Thyroid gland (tissue), 4 donors: ENCODE measurements around the gene ABCC3. TPM values are rescaled to one million over a fixed set of nuclear protein-coding genes. Genes with fewer than 3 reads are reported as not detected.

Source experiments
- DNase-seq, 2 donors: peaks; one replicate each; pipeline ENCODE4 v3.0.0-alpha.2; 2019
- H3K27ac ChIP-seq, 3 donors: fragments of 200-600 bp; sonication (generic); 1 replicate in 2 of 3; 2 replicates in 1 of 3; pipeline ENCODE4 v1.5.1; 2016 to 2019; ENCODE audit warnings: mild to moderate bottlenecking in 1 of 3, moderate library complexity in 1 of 3
- H3K27me3 ChIP-seq: fragments of 200-600 bp; sonication (generic); one replicate; pipeline ENCODE4 v1.5.1; 2019
- H3K36me3 ChIP-seq, 2 donors: fragments of 200-600 bp; sonication (generic); one replicate each; pipeline ENCODE4 v1.5.1; 2016 to 2019
- H3K4me1 ChIP-seq, 2 donors: fragments of 200-600 bp; sonication (generic); one replicate each; pipeline ENCODE4 v1.5.1; 2017 to 2019
- H3K4me3 ChIP-seq, 3 donors: fragments of 200-600 bp; sonication (generic); replicated peaks in 1 of 3; 1 replicate in 2 of 3; 2 replicates in 1 of 3; pipeline ENCODE4 v1.5.1; 2016; ENCODE audit warnings: mild to moderate bottlenecking in 1 of 3
- H3K9me3 ChIP-seq: fragments of 200-600 bp; sonication (generic); one replicate; pipeline ENCODE4 v1.5.1; 2017
- POLR2A ChIP-seq, 2 donors: fragments of 450-650 bp; IDR thresholded peaks; one replicate each; pipeline ENCODE4 v1.6.1; 2017; ENCODE audit warnings: antibody characterized with exemption in 2 of 2, mild to moderate bottlenecking in 2 of 2, moderate library complexity in 1 of 2
- WGBS, 2 donors: methylation state at CpG; one replicate each; pipeline ENCODE4 v1.1.5; 2017; 5-methylcytosine and 5-hydroxymethylcytosine counted together
- intact Hi-C: fragments of 100-400 bp; cut with DNase I; formaldehyde crosslinking; loops from one replicate; pipeline ENCODE4 v1.15.1; 2023
- total RNA-seq, 4 donors: library from RNA; depleted of rRNA; stranded (reverse); fragments of >200 nt; gene quantifications; one replicate each; pipeline ENCODE4 v1.2.3, GENCODE V29; 2016
- TF ChIP-seq, protein P1 (sequence below), 6 experiments: fragments of 200-600 bp in 3 of 6; fragments of 450-650 bp in 3 of 6; sonication (generic) in 3 of 6; IDR thresholded peaks; one replicate each; pipeline ENCODE4 v1.5.1; 2016 to 2019; ENCODE audit warnings: antibody characterized with exemption in 6 of 6, mild to moderate bottlenecking in 2 of 6, inconsistent platforms in 1 of 6, moderate library complexity in 1 of 6

The ABCC3 gene
- total RNA-seq, 4 donors from 2014 or later, result 51.0 to 189 (median 131) TPM

DNA sequence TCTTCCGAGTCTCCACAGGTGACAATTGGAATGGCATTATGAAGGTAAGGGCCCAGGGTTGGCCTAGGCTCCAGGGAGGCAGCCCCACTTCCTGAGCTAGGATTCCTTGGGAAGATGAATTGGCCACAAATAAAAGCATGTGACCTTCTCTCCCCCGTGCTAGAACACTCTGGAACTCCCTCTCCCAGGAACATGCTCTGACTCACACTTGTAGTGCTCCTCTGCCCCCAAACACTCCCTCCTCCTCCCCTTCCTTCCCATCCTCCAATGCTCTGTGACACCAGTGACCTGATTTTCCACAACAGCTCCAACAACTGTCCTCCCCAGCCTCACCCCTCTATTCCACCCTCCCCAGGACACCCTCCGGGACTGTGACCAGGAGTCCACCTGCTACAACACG is 16.4 kb upstream of the ABCC3 start:
- no peaks in the 10 kb centered on the region for H3K9me3 ChIP-seq
- H3K4me1 ChIP-seq, result peaks cover 0 to 7% of the 10 kb centered on the region in 2 donors
- H3K4me3 ChIP-seq, result no peak overlapping the region
- no peaks in the 10 kb centered on the region for H3K27me3 ChIP-seq
- intact Hi-C loops, result no loop called here
- TF ChIP-seq POLR2A (IDR thresholded peaks at IDR 0.05), result no peak
- TF ChIP-seq, protein P1, sequence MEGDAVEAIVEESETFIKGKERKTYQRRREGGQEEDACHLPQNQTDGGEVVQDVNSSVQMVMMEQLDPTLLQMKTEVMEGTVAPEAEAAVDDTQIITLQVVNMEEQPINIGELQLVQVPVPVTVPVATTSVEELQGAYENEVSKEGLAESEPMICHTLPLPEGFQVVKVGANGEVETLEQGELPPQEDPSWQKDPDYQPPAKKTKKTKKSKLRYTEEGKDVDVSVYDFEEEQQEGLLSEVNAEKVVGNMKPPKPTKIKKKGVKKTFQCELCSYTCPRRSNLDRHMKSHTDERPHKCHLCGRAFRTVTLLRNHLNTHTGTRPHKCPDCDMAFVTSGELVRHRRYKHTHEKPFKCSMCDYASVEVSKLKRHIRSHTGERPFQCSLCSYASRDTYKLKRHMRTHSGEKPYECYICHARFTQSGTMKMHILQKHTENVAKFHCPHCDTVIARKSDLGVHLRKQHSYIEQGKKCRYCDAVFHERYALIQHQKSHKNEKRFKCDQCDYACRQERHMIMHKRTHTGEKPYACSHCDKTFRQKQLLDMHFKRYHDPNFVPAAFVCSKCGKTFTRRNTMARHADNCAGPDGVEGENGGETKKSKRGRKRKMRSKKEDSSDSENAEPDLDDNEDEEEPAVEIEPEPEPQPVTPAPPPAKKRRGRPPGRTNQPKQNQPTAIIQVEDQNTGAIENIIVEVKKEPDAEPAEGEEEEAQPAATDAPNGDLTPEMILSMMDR (IDR thresholded peaks at IDR 0.05), result no peak
- no peak for DNase-seq
- no peaks in the 10 kb centered on the region for H3K36me3 ChIP-seq
- H3K27ac ChIP-seq, result no peak overlapping the region
- 72 to 86% methylated on average over 4 of the region's 4 CpGs for WGBS, 2 donors

DNA sequence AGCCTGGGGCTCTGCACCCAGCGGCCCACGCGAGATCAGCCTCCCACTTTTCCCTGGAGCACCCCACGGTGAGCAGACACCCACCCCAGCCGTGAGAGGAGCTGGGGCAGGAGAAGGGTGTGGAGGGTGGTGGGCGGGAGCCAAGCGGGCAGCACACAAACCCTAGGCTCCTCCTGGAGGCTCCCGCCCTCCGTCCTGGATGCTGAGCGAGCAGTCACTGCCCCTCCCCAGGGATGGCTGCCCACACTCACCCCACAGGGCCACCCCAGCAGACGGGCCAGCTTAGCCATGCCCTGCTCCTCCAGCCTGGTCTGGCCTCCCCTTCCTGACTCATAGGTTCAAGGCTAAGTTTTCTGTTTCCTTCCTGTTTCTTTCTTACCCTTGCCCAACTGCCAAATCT is 15.7 kb upstream of the ABCC3 start:
- Histone ChIP-seq H3K9me3 (no peaks in the 10 kb centered on the region), H3K36me3 (no peaks in the 10 kb centered on the region), H3K27me3 (no peaks in the 10 kb centered on the region), H3K4me1 (peaks cover 0 to under 1% of the 10 kb centered on the region in 2 donors), H3K27ac (no peak overlapping the region), H3K4me3 (no peak overlapping the region)
- WGBS, 2 donors, result 88 to 93% methylated on average over 5 to 8 of the region's 11 CpGs
- intact Hi-C loops, result no loop called here
- TF ChIP-seq, protein P1 (IDR thresholded peaks at IDR 0.05), result no peak
- TF ChIP-seq POLR2A (IDR thresholded peaks at IDR 0.05), result no peak
- no peak for DNase-seq

DNA sequence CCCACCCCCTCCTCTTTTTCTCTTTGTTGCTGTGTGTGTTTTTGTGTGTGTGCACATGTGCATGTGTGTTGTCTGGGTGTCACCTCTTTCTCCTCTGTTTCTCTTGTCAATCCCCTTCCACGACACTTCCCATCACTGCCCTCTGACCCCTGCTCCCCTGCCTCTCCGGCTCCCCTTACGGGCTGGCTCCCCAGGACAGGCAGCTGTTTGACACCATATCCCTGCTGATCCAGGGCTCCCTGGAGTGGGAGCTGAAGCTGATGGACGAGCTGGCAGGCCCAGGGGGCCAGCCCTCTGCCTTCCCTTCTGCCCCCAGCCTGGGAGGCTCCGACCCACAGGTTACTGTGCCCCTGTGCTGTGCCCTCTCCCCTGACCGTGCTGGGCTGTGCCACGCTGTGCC is 15.2 kb upstream of the ABCC3 start:
- Histone ChIP-seq H3K36me3 (no peaks in the 10 kb centered on the region), H3K27ac (no peak overlapping the region), H3K9me3 (no peaks in the 10 kb centered on the region), H3K27me3 (no peaks in the 10 kb centered on the region), H3K4me1 (no peaks in the 10 kb centered on the region), H3K4me3 (no peak overlapping the region)
- 87 to 97% methylated on average over 7 of the region's 7 CpGs for WGBS, 2 donors
- DNase-seq, result no peak
- intact Hi-C loops, result no loop called here
- TF ChIP-seq, protein P1 (IDR thresholded peaks at IDR 0.05), result no peak
- no peak for TF ChIP-seq POLR2A (IDR thresholded peaks at IDR 0.05)

DNA sequence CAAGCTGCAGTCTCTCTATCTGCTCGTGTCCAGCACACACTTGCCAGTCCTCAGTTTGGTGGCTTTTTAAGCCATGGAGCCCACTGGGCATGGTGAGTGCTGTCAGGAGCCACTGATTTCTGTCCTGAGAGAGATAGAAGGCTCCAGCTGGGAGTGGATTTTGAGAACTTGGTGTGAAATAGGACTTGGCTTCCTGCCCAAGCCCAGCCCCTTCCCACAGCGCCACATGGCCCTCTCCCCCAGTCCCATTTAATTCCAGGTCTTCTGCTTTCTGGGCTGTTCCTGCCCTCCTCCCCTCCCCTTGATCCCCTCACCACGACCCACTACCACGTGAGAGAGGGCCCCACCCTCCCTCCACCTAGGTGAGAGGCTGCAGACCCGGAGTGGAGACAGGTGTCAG is 14.4 kb upstream of the ABCC3 start:
- intact Hi-C loops, result loop anchor here (5.0 to 10.0 kb wide), 2 partner anchors 135 to 212 kb away; no protein-coding TSS in a partner anchor
- H3K4me1 ChIP-seq, result peaks cover 3% of the 10 kb centered on the region in 2 donors
- no peak for DNase-seq
- H3K36me3 ChIP-seq, result no peaks in the 10 kb centered on the region
- H3K4me3 ChIP-seq, result no peak overlapping the region
- no peaks in the 10 kb centered on the region for H3K27me3 ChIP-seq
- no peaks in the 10 kb centered on the region for H3K9me3 ChIP-seq
- H3K27ac ChIP-seq, result no peak overlapping the region
- WGBS, 2 donors, result 54 to 66% methylated on average over 5 of the region's 5 CpGs
- TF ChIP-seq POLR2A (IDR thresholded peaks at IDR 0.05), result no peak
- TF ChIP-seq, protein P1 (IDR thresholded peaks at IDR 0.05), result no peak

DNA sequence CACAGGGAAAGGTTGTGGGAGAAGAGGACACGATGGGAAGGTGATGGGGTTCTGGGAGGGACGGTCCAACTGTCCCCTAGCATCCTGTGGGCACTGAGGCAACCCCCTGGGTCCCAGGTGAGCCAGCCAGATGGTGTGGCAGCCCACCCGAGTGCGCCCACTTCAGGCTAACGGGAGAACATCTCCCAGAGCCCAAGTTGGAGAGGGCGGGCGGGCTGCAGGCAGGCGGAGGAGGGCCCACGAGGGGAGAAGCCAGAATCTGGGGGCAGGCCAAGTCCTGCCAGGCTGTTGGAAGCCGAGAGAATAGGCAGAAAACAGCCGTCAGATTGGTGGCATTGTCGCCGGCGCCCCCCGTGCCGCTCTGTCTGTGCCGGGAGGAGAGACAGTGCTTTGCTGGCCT is 13.8 kb upstream of the ABCC3 start:
- Histone ChIP-seq H3K27me3 (no peaks in the 10 kb centered on the region), H3K4me1 (peaks cover 9% of the 10 kb centered on the region in 2 donors), H3K4me3 (no peak overlapping the region), H3K9me3 (no peaks in the 10 kb centered on the region), H3K27ac (no peak overlapping the region), H3K36me3 (no peaks in the 10 kb centered on the region)
- intact Hi-C loops, result loop anchor here (5.0 to 10.0 kb wide), 2 partner anchors 136 to 211 kb away; no protein-coding TSS in a partner anchor
- DNase-seq, result no peak
- 67 to 80% methylated on average over 14 to 17 of the region's 17 CpGs for WGBS, 2 donors
- TF ChIP-seq, protein P1 (IDR thresholded peaks at IDR 0.05), result no peak
- no peak for TF ChIP-seq POLR2A (IDR thresholded peaks at IDR 0.05)
